HepG2 (cell line): ENCODE results near the gene SEPTIN2. TPM values are rescaled to one million over a fixed set of nuclear protein-coding genes. Genes with fewer than 3 reads are reported as not detected.
A peak's percentile ranks its signal among the peaks of the same experiment; 100 is the strongest.

ENCODE experiments used
- ASH2L ChIP-seq: fragments of 300-600, 200-600 bp; sonication (generic); IDR thresholded peaks from 2 replicates; pipeline ENCODE4 v1.7.0; 2017; ENCODE audit warnings: low read depth, mild to moderate bottlenecking, moderate library complexity, mixed read lengths, low read length; ENCODE audit not compliant: insufficient read length
- ATRX ChIP-seq: sonication (generic); formaldehyde crosslinking; IDR thresholded peaks from 2 replicates; pipeline ENCODE4 v1.4.0; 2020; ENCODE audit warnings: missing genetic modification reagents, borderline replicate concordance
- GTF3A ChIP-seq: sonication (generic); formaldehyde crosslinking; conservative IDR thresholded peaks from 2 replicates; pipeline ENCODE4 v1.4.0; 2020; ENCODE audit warnings: mild to moderate bottlenecking, missing genetic modification reagents
- HDAC6 ChIP-seq: fragments of 200-600 bp; sonication (generic); IDR thresholded peaks from 2 replicates; pipeline ENCODE4 v1.7.0; 2017; ENCODE audit warnings: mild to moderate bottlenecking, antibody characterized with exemption, low read length, low read depth
- KDM5A ChIP-seq: fragments of 200-600 bp; sonication (generic); IDR thresholded peaks from 2 replicates; pipeline ENCODE4 v1.7.0; 2018; ENCODE audit warnings: antibody characterized with exemption, mild to moderate bottlenecking, low read length, borderline replicate concordance
- MIER3 ChIP-seq: IDR thresholded peaks from 2 replicates; pipeline ENCODE4 v1.6.1; 2016; ENCODE audit warnings: missing compliant biosample characterization, borderline replicate concordance
- MTF2 ChIP-seq: sonication (generic); formaldehyde crosslinking; IDR thresholded peaks from 2 replicates; pipeline ENCODE4 v1.5.0; 2020; ENCODE audit warnings: missing genetic modification reagents, borderline replicate concordance
- POLR2A ChIP-seq, 2 experiments: IDR thresholded peaks; 2 replicates each; pipeline ENCODE4 v1.6.1; 2011; ENCODE audit warnings: low read depth in 2 of 2, low read length in 2 of 2, mild to moderate bottlenecking in 1 of 2, moderate library complexity in 1 of 2; ENCODE audit not compliant: insufficient read depth in 1 of 2
- TFAP4 ChIP-seq: sonication (generic); IDR thresholded peaks from 2 replicates; pipeline ENCODE4 v1.6.1; 2016; ENCODE audit warnings: low read depth, borderline replicate concordance
- TSC22D2 ChIP-seq: sonication (generic); formaldehyde crosslinking; IDR thresholded peaks from 2 replicates; pipeline ENCODE4 v1.5.1; 2020; ENCODE audit warnings: missing genetic modification reagents, mild to moderate bottlenecking, borderline replicate concordance
- WIZ ChIP-seq: sonication (generic); formaldehyde crosslinking; IDR thresholded peaks from 2 replicates; pipeline ENCODE4 v1.5.1; 2020; ENCODE audit warnings: mild to moderate bottlenecking, missing genetic modification reagents
- ZNF230 ChIP-seq: sonication (generic); formaldehyde crosslinking; IDR thresholded peaks from 2 replicates; pipeline ENCODE4 v1.4.0; 2020; ENCODE audit warnings: mild to moderate bottlenecking, missing genetic modification reagents
- ZNF609 ChIP-seq: sonication (generic); formaldehyde crosslinking; IDR thresholded peaks from 2 replicates; pipeline ENCODE4 v1.4.0; 2020; ENCODE audit warnings: mild to moderate bottlenecking, missing genetic modification reagents, borderline replicate concordance
- polyA plus RNA-seq, 8 experiments: library from polyadenylated mRNA; depleted of rRNA in 3 of 8; stranded (reverse) in 7 of 8; unstranded in 1 of 8; fragments of >200 nt; fragmentation: Illumina TruSeq in 4 of 8; extraction: Trizol in 4 of 8; gene quantifications; 2 replicates each; pipeline versions ENCODE4 v1.2.1 to v1.2.3, GENCODE V29; 2011 to 2016; ENCODE audit warnings: low read depth in 4 of 8, missing spikeins in 1 of 8, mixed read lengths in 1 of 8; ENCODE audit not compliant: insufficient read depth in 1 of 8
- total RNA-seq, 5 experiments: library from RNA; depleted of rRNA; stranded (reverse); fragments of >200 nt; fragmentation: Illumina TruSeq; extraction: Trizol; gene quantifications; 2 replicates each; pipeline ENCODE4 v1.2.3, GENCODE V29; 2016; ENCODE audit warnings: low read depth in 1 of 5
- TF ChIP-seq, protein P1 (sequence below): sonication (generic); formaldehyde crosslinking; IDR thresholded peaks from 2 replicates; pipeline ENCODE4 v1.4.0; 2020; ENCODE audit warnings: missing genetic modification reagents
- TF ChIP-seq, protein P2 (sequence below): sonication (generic); formaldehyde crosslinking; IDR thresholded peaks from 2 replicates; pipeline ENCODE4 v1.4.0; 2020; ENCODE audit warnings: missing genetic modification reagents

The SEPTIN2 gene
- total and polyA plus RNA-seq, 2 of the 13 experiments (the other 11 are each of a cell fraction or from before 2014, with no cell fraction given): 493 to 733 TPM

DNA sequence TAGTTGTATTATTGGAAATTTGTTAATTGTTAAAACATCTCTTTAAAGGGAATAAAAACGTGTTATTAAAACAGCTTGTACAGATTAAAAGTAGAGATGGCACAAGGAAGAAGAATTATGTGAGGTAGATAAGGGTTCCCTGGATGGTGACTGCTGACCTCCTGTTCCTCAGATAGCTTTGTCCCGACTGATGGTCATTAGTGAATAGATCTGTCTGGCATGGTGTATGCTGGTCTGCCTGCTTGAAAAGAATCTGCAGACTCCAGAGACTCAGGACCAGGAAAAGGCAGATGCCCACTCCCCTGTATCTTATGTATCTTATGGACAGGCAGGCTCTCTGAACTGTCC, 34.8 kb downstream of the SEPTIN2 start (continued):
- TF ChIP-seq, protein P1, sequence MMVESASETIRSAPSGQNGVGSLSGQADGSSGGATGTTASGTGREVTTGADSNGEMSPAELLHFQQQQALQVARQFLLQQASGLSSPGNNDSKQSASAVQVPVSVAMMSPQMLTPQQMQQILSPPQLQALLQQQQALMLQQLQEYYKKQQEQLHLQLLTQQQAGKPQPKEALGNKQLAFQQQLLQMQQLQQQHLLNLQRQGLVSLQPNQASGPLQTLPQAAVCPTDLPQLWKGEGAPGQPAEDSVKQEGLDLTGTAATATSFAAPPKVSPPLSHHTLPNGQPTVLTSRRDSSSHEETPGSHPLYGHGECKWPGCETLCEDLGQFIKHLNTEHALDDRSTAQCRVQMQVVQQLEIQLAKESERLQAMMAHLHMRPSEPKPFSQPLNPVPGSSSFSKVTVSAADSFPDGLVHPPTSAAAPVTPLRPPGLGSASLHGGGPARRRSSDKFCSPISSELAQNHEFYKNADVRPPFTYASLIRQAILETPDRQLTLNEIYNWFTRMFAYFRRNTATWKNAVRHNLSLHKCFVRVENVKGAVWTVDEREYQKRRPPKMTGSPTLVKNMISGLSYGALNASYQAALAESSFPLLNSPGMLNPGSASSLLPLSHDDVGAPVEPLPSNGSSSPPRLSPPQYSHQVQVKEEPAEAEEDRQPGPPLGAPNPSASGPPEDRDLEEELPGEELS (CRISPR knock-in tag): no peak
- TF ChIP-seq TSC22D2 (CRISPR knock-in tag) (no peak), ASH2L (peak; percentile 3), HDAC6 (no peak), MTF2 (CRISPR knock-in tag) (no peak), KDM5A (no peak), TFAP4 (no peak), ATRX (no peak), MIER3 (0 out of 2 replicates have a peak, but pooled peaks have one; percentile 11), ZNF230 (no peak), WIZ (CRISPR knock-in tag) (no peak), ZNF609 (CRISPR knock-in tag) (0 out of 2 replicates have a peak, but pooled peaks have one; percentile 20), POLR2A (IDR thresholded peaks at IDR 0.05; ENCODE audit: insufficient read depth in 1 of 2, low read depth in 2 of 2, low read length in 2 of 2) (peak in 1 of 2 experiments; percentile 7; a peak in 2 of 4 replicates), GTF3A (CRISPR knock-in tag) (0 out of 2 replicates have a peak, but pooled peaks have one; percentile 38)
- TF ChIP-seq, protein P2, sequence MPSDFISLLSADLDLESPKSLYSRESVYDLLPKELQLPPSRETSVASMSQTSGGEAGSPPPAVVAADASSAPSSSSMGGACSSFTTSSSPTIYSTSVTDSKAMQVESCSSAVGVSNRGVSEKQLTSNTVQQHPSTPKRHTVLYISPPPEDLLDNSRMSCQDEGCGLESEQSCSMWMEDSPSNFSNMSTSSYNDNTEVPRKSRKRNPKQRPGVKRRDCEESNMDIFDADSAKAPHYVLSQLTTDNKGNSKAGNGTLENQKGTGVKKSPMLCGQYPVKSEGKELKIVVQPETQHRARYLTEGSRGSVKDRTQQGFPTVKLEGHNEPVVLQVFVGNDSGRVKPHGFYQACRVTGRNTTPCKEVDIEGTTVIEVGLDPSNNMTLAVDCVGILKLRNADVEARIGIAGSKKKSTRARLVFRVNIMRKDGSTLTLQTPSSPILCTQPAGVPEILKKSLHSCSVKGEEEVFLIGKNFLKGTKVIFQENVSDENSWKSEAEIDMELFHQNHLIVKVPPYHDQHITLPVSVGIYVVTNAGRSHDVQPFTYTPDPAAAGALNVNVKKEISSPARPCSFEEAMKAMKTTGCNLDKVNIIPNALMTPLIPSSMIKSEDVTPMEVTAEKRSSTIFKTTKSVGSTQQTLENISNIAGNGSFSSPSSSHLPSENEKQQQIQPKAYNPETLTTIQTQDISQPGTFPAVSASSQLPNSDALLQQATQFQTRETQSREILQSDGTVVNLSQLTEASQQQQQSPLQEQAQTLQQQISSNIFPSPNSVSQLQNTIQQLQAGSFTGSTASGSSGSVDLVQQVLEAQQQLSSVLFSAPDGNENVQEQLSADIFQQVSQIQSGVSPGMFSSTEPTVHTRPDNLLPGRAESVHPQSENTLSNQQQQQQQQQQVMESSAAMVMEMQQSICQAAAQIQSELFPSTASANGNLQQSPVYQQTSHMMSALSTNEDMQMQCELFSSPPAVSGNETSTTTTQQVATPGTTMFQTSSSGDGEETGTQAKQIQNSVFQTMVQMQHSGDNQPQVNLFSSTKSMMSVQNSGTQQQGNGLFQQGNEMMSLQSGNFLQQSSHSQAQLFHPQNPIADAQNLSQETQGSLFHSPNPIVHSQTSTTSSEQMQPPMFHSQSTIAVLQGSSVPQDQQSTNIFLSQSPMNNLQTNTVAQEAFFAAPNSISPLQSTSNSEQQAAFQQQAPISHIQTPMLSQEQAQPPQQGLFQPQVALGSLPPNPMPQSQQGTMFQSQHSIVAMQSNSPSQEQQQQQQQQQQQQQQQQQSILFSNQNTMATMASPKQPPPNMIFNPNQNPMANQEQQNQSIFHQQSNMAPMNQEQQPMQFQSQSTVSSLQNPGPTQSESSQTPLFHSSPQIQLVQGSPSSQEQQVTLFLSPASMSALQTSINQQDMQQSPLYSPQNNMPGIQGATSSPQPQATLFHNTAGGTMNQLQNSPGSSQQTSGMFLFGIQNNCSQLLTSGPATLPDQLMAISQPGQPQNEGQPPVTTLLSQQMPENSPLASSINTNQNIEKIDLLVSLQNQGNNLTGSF (CRISPR knock-in tag): no peak
